Measurements from ENCODE around the gene NUSAP1.
"Not testable (repeated sequence)": the region's sequence is repeated elsewhere in the genome, so short reads cannot be mapped to it uniquely, and the experiment has no call there.

Gene NUSAP1

DNA sequence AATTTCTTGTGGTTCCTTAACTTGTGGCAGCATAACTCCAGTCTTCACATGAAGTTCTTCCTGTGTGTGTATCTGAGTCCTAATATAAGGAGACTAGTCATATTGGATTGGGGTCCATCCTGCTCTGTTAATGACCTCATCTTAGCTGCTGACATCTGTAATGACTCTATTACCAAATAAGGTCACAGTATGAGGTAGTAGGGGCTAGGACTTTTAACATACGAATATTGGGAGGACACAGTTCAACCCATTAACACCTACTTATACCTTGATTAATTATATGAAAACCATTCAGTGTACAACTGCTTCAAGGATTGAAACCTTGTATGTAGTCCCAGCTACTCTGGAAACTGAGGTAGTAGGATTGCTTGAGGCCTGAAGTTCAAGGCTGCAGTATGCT lies 44.2 kb upstream of the NUSAP1 start:
- no peak overlapping the region for H3K4me3 ChIP-seq (ENCODE audit: control insufficient read depth, low read depth, low read length)
- TF ChIP-seq CTCF (IDR thresholded peaks at IDR 0.05; ENCODE audit: control insufficient read depth, insufficient read depth, low read depth, low read length, missing control alignments): no peak
- DNase-seq (ENCODE audit: low read depth): no peak

- no peak overlapping the region for H3K4me3 ChIP-seq (ENCODE audit: control insufficient read depth, low read depth, low read length)
- TF ChIP-seq CTCF (IDR thresholded peaks at IDR 0.05; ENCODE audit: control insufficient read depth, insufficient read depth, low read depth, low read length, missing control alignments): no peak
- DNase-seq (ENCODE audit: low read depth): no peak
These were observed 42.7 kb upstream of the NUSAP1 start for GRCh38 chr15:41289953-41290352.

DNA sequence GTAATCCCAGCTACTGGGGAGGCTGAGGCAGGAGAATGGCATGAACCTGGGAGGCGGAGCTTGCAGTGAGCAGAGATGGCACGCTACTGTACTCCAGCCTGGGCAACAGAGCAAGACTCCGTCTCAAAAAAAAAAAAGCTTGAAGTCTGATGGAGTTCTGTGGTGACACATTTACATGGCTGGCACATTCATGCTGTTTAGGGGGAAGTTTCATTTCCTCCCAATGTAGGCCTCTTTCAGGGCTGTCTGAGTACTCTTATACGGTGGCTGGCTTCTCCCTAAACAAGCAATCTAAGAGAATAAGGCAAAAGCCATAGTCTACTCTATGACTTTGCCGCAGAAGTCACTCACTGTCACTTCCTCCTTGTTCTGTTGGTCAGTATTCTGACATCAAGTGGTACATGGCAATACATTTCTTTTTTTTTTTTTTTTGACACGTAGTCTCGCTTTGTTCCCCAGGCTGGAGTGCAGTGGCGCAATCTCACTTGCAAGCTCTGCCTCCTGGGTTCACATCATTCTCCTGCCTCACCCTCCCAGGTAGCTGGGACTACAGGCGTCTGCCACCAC lies 41.5 kb upstream of the NUSAP1 start:
- H3K4me3 ChIP-seq (ENCODE audit: control insufficient read depth, low read depth, low read length): no peak overlapping the region
- no peak for TF ChIP-seq CTCF (IDR thresholded peaks at IDR 0.05; ENCODE audit: control insufficient read depth, insufficient read depth, low read depth, low read length, missing control alignments)
- DNase-seq (ENCODE audit: low read depth): no peak

GRCh38 chr15:41292521-41292920 lies 40.2 kb upstream of the NUSAP1 start:
- no peak for DNase-seq (ENCODE audit: low read depth)

GRCh38 chr15:41301139-41301538 lies 31.5 kb upstream of the NUSAP1 start:
- not testable (repeated sequence) for DNase-seq (ENCODE audit: low read depth); H3K4me3 ChIP-seq (ENCODE audit: control insufficient read depth, low read depth, low read length)

More at GRCh38 chr15:41292521-41292920, 40.2 kb upstream of the NUSAP1 start:
- no peak for TF ChIP-seq CTCF (IDR thresholded peaks at IDR 0.05; ENCODE audit: control insufficient read depth, insufficient read depth, low read depth, low read length, missing control alignments)
- H3K4me3 ChIP-seq (ENCODE audit: control insufficient read depth, low read depth, low read length): no peak overlapping the region

- no peak overlapping the region for H3K4me3 ChIP-seq (ENCODE audit: control insufficient read depth, low read depth, low read length)
- no peak for DNase-seq (ENCODE audit: low read depth)
- TF ChIP-seq CTCF (IDR thresholded peaks at IDR 0.05; ENCODE audit: control insufficient read depth, insufficient read depth, low read depth, low read length, missing control alignments): no peak
These were observed 31.1 kb upstream of the NUSAP1 start for GRCh38 chr15:41301587-41301986.

GRCh38 chr15:41304149-41304770 lies 28.4 kb upstream of the NUSAP1 start:
- no peak for DNase-seq (ENCODE audit: low read depth)
- no peak for TF ChIP-seq CTCF (IDR thresholded peaks at IDR 0.05; ENCODE audit: control insufficient read depth, insufficient read depth, low read depth, low read length, missing control alignments)
- no peak overlapping the region for H3K4me3 ChIP-seq (ENCODE audit: control insufficient read depth, low read depth, low read length)
